OCI-LY7 (cell line): ENCODE results near the gene WNT11. TPM values are rescaled to one million over a fixed set of nuclear protein-coding genes. Genes with fewer than 3 reads are reported as not detected.

Experiments used
- BruUV-seq: library from RNA; stranded (reverse); fragments of 400-500 nt; replicated peaks from 2 replicates; lab custom pipeline; 2021; lab: Mats Ljungman, UMichigan
- CTCF ChIA-PET: fragments of 300-600 bp; sonication (Branson Sonifier 250); formaldehyde crosslinking; loops from one replicate; lab custom pipeline; 2022; ENCODE audit warnings: antibody characterized with exemption; ENCODE audit not compliant: unreplicated experiment; lab: Charles Lee
- POLR2A ChIA-PET: fragments of 300-600 bp; sonication (Branson Sonifier 250); formaldehyde crosslinking; loops from one replicate; lab custom pipeline; 2022; ENCODE audit warnings: antibody characterized with exemption; lab: Charles Lee
- DNase-seq: peaks from one replicate; pipeline ENCODE4 v3.0.0-alpha.2; 2015; ENCODE audit warnings: low spot score
- H2AFZ ChIP-seq: fragments of 200-600 bp; sonication (generic), shearing (Covaris generic); 2 replicates; pipeline ENCODE4 v1.6.1; 2014; ENCODE audit warnings: mild to moderate bottlenecking, antibody characterized with exemption, low read length, moderate library complexity
- H3K27ac ChIP-seq: fragments of 200-600 bp; sonication (generic); 2 replicates; pipeline ENCODE4 v1.5.1; 2014; ENCODE audit warnings: mixed run types, low read depth, mild to moderate bottlenecking, moderate library complexity, low read length, inconsistent platforms; ENCODE audit not compliant: poor library complexity, severe bottlenecking
- H3K36me3 ChIP-seq: fragments of 200-600 bp; sonication (generic); 2 replicates; pipeline ENCODE4 v1.6.1; 2014; ENCODE audit warnings: mild to moderate bottlenecking, antibody characterized with exemption, low read length, moderate library complexity, mixed read lengths; ENCODE audit not compliant: insufficient read depth
- H3K4me1 ChIP-seq: fragments of 200-600 bp; sonication (generic); 2 replicates; pipeline ENCODE4 v1.5.1; 2014; ENCODE audit warnings: mild to moderate bottlenecking, low read length; ENCODE audit not compliant: insufficient read depth, poor library complexity, severe bottlenecking
- H3K4me2 ChIP-seq: fragments of 200-600 bp; sonication (generic); 2 replicates; pipeline ENCODE4 v1.6.1; 2014; ENCODE audit warnings: mild to moderate bottlenecking, low read length
- H3K4me3 ChIP-seq: fragments of 200-600 bp; sonication (generic); 2 replicates; pipeline ENCODE4 v1.5.1; 2014; ENCODE audit warnings: mild to moderate bottlenecking, low read depth, low read length; ENCODE audit not compliant: poor library complexity, severe bottlenecking
- H3K79me2 ChIP-seq: fragments of 200-600 bp; sonication (generic); 2 replicates; pipeline ENCODE4 v1.6.1; 2016; ENCODE audit warnings: low read depth, mild to moderate bottlenecking, low read length, moderate library complexity, mixed read lengths; ENCODE audit not compliant: insufficient read depth
- H3K9me2 ChIP-seq: fragments of 200-600 bp; sonication (generic); 2 replicates; pipeline ENCODE4 v1.6.1; 2016; ENCODE audit warnings: mild to moderate bottlenecking, low read length, mixed read lengths; ENCODE audit not compliant: insufficient read depth
- H3K9me3 ChIP-seq: fragments of 200-600 bp; sonication (generic); 2 replicates; pipeline ENCODE4 v1.6.1; 2014; ENCODE audit warnings: mild to moderate bottlenecking, mixed run types, low read length, mixed read lengths
- H4K20me1 ChIP-seq: fragments of 200-600 bp; sonication (generic); 2 replicates; pipeline ENCODE4 v1.6.1; 2014; ENCODE audit warnings: mild to moderate bottlenecking, antibody characterized with exemption, low read length, moderate library complexity, mixed read lengths; ENCODE audit not compliant: insufficient read depth
- EZH2phosphoT487 ChIP-seq: fragments of 200-600 bp; sonication (generic); IDR thresholded peaks from 2 replicates; pipeline ENCODE4 v1.6.1; 2018; ENCODE audit warnings: low read depth, borderline replicate concordance, mild to moderate bottlenecking, mixed run types, antibody characterized with exemption, low read length, moderate library complexity, mixed read lengths
- intact Hi-C: fragments of 100-400 bp; cut with micrococcal nuclease; formaldehyde crosslinking; loops from one replicate; pipeline ENCODE4 v1.10.0; 2022; ENCODE audit not compliant: unreplicated experiment
- total RNA-seq, 2 experiments: library from RNA; depleted of rRNA in 1 of 2; stranded (reverse); fragments of >200 nt in 1 of 2; shearing (Covaris generic) in 1 of 2; gene quantifications; 2 replicates each; pipeline ENCODE4 v1.2.3, GENCODE V29; 2014 to 2022
- TF ChIP-seq, protein P1 (sequence below): fragments of 200-600 bp; sonication (generic); conservative IDR thresholded peaks from 2 replicates; pipeline ENCODE4 v1.5.1; 2014; ENCODE audit warnings: mild to moderate bottlenecking, antibody characterized with exemption, low read length, moderate library complexity, mixed read lengths

The WNT11 gene
- total RNA-seq, 2 experiments from 2014 or later, result not detected

DNA sequence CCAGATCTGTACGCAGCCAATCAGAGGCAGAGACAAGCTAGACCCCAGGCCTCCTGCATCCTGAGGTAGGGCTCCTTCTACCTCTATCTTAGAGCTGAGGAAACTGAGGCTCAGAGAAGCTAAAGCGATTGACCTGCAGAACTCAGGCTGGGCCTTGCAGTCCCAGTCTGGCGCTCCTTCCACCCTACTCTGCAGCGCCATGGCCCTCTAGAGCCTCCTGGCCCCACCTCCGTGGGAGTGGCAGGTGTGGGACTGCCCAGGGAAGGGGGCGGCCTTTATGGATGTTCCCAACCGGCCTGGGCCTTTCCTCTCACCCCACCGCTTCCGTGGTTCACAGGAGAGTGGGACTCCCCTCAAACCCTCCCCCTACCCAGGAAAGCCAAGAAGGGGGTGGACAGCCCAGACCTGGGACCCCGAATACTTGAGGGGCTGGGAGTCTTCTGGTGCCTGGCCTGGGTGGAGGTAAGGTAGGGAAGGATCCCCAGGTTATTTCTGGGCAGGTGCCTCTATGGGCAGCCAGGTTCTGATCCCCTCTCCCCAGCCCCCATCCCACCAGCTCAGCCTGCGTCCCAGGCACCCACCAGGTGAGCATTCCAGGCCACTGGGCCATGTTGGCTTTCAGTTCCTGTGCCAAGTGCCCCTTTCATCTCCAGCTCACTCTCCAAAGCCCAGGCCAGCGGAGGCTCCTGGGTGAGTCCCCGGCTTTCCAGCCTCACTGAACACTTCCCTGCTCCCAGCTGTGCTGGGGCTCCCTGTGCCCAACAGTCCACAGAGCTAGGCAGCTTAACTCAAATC, 3.0 kb downstream of the WNT11 start:
- Histone ChIP-seq H3K27ac (no peak overlapping the region), H3K4me3 (no peak overlapping the region), H3K9me2 (no peaks in the 10 kb centered on the region), H4K20me1 (no peaks in the 10 kb centered on the region), H3K4me1 (no peaks in the 10 kb centered on the region), H3K9me3 (no peaks in the 10 kb centered on the region), H2AFZ (no peak overlapping the region), H3K79me2 (no peaks in the 10 kb centered on the region), H3K4me2 (no peak overlapping the region), H3K36me3 (no peaks in the 10 kb centered on the region)
- ChIA-PET POLR2A (no interaction called here), CTCF (no interaction called here)
- TF ChIP-seq, protein P1, sequence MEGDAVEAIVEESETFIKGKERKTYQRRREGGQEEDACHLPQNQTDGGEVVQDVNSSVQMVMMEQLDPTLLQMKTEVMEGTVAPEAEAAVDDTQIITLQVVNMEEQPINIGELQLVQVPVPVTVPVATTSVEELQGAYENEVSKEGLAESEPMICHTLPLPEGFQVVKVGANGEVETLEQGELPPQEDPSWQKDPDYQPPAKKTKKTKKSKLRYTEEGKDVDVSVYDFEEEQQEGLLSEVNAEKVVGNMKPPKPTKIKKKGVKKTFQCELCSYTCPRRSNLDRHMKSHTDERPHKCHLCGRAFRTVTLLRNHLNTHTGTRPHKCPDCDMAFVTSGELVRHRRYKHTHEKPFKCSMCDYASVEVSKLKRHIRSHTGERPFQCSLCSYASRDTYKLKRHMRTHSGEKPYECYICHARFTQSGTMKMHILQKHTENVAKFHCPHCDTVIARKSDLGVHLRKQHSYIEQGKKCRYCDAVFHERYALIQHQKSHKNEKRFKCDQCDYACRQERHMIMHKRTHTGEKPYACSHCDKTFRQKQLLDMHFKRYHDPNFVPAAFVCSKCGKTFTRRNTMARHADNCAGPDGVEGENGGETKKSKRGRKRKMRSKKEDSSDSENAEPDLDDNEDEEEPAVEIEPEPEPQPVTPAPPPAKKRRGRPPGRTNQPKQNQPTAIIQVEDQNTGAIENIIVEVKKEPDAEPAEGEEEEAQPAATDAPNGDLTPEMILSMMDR, result no peak
- TF ChIP-seq EZH2phosphoT487, result no peak
- intact Hi-C loops, result no loop called here
- DNase-seq, result no peak
- BruUV-seq, result no TSS peak

DNA sequence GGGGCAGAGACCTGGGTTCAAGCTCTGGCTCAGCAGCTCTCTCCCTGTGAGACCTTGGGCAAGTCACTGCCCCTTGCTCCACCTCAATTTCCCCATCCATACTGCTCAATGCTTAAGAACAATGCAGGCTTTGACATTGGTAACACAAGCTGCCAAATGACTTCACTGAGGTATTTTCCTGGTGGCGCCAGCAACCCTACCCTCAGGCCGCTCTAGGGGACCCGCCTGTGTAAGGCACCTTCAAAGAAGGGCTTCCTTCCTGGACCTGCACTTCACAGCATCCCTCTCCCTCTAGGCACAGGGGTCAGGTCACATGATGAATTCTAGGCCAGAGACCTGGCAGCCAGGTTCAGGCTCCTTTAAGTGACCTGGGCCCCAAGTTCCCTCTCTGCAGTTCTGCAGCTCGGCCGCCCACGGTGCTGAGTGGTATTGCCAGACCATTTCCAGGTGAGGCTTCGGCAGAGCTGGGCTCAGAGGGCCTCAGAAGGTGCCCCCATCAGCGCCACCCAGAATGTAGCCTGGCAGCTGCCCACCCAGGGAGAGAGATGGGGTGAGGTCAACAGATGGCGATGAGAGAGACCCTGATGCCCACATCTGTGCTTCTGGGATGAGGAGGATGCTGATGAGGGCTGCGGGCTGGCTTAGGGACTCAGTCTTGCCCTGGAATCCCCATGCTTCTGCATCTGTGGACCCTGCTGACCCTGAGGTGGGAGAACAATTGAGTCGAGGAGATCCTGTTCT, 4.5 kb downstream of the WNT11 start:
- no peak for DNase-seq
- no peak overlapping the region for H2AFZ ChIP-seq
- no peak overlapping the region for H3K27ac ChIP-seq
- H3K36me3 ChIP-seq, result no peaks in the 10 kb centered on the region
- POLR2A ChIA-PET, result no interaction called here
- no peaks in the 10 kb centered on the region for H3K79me2 ChIP-seq
- CTCF ChIA-PET, result no interaction called here
- intact Hi-C loops, result no loop called here
- H4K20me1 ChIP-seq, result no peaks in the 10 kb centered on the region
- no peak overlapping the region for H3K4me2 ChIP-seq
- no peaks in the 10 kb centered on the region for H3K9me2 ChIP-seq
- no peaks in the 10 kb centered on the region for H3K9me3 ChIP-seq
- no peak overlapping the region for H3K4me3 ChIP-seq
- BruUV-seq, result no TSS peak
- no peaks in the 10 kb centered on the region for H3K4me1 ChIP-seq
- TF ChIP-seq, protein P1, result no peak
- TF ChIP-seq EZH2phosphoT487, result no peak

DNA sequence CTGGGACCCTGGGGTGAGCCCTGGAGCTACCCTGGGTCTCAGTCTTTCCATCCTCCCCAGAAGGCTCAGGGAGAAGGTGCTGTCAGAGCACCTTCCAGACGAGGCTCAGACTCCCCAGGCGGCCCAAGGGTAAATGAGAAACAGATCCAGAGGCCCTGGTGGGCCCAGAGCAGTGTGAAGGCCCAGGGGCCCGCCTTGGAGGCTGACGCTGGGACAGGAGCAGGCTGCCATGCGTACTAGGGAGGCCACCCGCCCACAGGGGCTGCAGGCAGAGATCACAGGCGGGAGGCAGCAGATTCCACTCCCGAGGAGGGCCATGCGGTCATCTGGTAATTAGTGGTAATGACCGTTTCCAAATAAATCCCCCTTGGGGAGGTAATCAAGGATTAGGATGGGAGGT, 5.2 kb downstream of the WNT11 start:
- no peaks in the 10 kb centered on the region for H3K79me2 ChIP-seq
- no peaks in the 10 kb centered on the region for H3K36me3 ChIP-seq
- no peaks in the 10 kb centered on the region for H3K4me1 ChIP-seq
- TF ChIP-seq EZH2phosphoT487, result no peak
- TF ChIP-seq, protein P1, result no peak
- intact Hi-C loops, result no loop called here
- POLR2A ChIA-PET, result no interaction called here
- H2AFZ ChIP-seq, result no peak overlapping the region
- CTCF ChIA-PET, result interaction anchor here (1.1 kb wide), 1 partner anchor 21 kb away, joined by 3 read pairs; no protein-coding TSS in a partner anchor
- H3K27ac ChIP-seq, result no peak overlapping the region
- BruUV-seq, result no TSS peak
- no peak overlapping the region for H3K4me3 ChIP-seq
- no peak for DNase-seq
- H3K4me2 ChIP-seq, result no peak overlapping the region
- H4K20me1 ChIP-seq, result no peaks in the 10 kb centered on the region
- no peaks in the 10 kb centered on the region for H3K9me2 ChIP-seq
- no peaks in the 10 kb centered on the region for H3K9me3 ChIP-seq
